Inflammatory macrophage (primary cell): ENCODE data around the gene CDC42BPA.
"Not testable (repeated sequence)": the region's sequence is repeated elsewhere in the genome, so short reads cannot be mapped to it uniquely, and the experiment has no call there.

ENCODE experiments used
- DNase-seq, 2 donors: peaks; one replicate each; pipeline ENCODE4 v3.0.0-alpha.2; 2020 to 2022
- total RNA-seq, 18 experiments: gene quantifications; one replicate each; lab custom pipeline; 2026; ENCODE audit warnings: mixed read lengths in 6 of 18, inconsistent platforms in 2 of 18; lab: John Stamatoyannopoulos, UW

Gene CDC42BPA
- total RNA-seq = 10.1 to 33.4 (median 22.0) reads per million in 18 experiments

DNA sequence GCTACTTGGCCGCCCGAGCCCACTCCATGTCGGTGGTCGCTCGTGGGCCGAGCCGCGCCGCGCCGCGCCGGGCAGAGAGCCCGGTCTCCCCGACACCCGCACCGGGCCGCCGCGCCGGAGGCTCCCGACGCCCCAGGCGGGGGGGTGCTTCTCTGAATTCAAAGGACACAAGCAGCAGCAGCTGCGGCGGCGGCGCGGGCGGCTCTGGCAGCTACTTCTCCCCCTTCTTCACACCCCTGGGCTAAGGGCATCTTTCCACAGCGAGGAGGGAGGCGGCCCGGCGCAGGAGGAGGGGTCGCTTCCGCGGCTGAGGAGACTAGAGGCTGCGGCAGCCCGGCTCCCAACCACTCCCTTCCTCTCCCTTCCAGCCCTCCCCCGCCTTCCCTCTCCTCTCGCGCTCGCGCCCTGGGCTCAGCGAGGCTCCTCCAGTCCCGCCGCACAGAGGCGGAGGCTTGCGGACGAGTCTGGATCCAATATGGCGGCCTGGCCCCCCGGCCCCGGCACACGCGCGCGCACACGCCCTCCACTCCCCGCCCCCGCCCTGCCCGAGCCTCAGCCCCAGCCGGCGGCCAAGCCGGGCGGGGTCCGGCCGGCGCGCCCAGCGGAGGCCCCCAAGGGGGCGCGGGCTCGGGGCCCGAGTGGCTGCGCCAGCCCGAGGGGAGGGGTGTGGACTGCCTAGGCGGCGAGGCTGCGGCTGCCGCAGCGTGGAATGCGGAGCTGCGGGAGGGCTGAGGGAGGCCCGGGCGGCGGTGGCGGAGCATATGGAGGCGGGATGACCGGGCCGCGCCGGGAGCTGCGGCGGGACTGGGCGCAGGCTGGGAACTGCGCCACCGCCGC, at the start of gene CDC42BPA:
TSS of gene CDC42BPA (minus strand) at position 477 of the 837 bp plus-strand sequence. CDS start 1,310 bp downstream, outside the sequence.
- DNase-seq = peak; percentile 60

- DNase-seq = no peak
These were observed 49.7 kb upstream of the CDC42BPA start for GRCh38 chr1:227368009-227368408.

DNA sequence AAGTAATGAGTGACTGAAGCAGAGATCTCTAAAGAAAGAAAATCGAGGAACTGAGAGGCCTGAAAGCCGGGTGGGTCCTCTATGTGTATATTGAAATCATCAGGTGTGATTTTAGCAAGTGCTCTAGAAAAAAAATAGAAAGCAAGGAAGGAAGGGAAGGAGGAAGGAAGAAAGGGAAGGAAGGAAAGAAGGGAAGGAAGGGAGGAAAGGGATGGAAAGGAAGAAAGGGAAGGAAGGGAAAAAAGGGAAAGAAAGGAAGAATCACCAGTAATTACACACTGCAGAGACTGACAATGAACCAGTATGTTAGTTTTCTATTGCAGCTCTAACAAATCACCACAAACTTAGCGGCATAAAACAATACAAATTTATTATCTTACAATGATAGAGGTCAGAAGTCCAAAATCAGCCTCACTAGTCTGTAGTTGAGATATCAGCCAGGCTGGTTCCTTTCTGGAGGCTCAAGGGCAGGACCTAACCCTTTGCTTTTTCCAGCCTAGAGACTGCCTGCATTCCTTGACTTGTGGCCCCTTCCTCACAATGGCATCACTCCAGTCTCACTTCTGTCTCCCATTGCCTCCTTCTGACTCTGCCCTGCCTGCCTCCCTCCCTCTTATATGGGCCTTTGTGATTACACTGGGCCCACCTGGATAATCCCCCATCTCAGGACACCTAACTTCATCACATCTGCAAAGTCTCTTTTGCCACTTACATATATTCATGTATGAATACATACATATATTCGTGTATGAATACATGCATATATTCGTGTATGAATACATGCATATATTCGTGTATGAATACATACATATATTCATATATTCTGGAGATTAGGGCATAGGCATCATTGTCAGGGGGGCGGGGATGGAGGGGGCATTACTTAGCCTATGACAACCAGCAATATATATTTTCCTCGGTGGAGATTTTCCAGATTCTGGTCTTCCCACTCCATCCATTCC, 47.5 kb upstream of the CDC42BPA start:
- no peak for DNase-seq

DNA sequence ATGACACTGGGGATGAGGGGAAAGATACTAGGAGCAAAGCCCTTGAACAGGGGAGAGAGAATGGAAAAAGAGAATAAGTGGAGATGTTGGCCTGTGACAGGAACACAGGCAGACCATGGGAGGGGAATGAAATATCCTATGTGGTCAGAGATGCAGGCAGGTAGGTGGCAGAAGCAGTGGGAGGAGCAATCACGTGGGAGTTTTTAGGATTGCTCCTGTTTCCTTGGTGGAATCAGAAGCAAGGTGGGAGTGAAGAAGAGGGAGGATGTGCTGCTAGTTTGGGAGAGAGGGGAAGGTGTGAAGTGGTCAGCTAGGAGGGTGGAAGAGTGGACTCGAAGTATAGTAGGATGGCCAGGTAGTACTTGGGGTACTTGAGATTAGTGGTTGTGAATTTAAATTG, 46.4 kb upstream of the CDC42BPA start:
- no peak for DNase-seq

- no peak for DNase-seq
These were observed 45.5 kb upstream of the CDC42BPA start for GRCh38 chr1:227363825-227364224.

GRCh38 chr1:227362039-227362438, 43.7 kb upstream of the CDC42BPA start:
- DNase-seq = no peak

GRCh38 chr1:227357927-227358302, 39.6 kb upstream of the CDC42BPA start:
- DNase-seq = no peak

- no peak for DNase-seq
These were observed 39.1 kb upstream of the CDC42BPA start for GRCh38 chr1:227357171-227357926.

- DNase-seq = no peak
These were observed 38.4 kb upstream of the CDC42BPA start for GRCh38 chr1:227356620-227357146.

DNA sequence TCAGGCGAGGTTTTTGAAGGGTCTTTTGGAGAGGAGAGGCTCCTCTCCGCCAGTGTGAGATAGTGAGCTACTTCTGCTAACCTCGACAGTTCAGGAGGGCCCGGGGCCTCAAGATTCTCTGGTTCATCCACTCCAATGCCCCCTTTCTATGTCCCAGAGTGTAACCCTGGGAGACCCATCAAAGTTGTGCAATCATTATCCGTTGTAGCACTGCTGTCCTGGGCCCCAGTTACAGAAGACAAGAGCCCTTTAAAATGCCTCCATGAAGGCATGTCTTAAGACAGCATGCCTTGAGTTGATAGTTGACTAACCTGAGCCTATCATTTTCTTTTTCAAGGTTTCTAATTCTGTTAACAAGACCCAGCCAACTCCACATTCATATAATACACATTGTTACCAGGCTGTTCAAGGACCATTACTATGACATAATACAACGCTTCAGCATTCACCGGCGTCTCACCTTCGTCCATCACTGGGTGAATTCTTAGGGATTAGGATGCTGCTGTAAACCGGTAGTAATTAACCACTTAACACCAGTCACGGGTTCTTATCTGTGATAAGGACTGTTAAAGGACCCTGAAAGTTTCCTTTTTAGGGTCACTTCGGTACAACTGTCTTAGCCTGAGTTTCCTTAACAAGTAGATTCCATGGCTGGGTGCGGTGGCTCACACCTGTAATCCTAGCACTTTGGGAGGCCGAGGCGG, 37.4 kb upstream of the CDC42BPA start:
- DNase-seq = no peak

- DNase-seq = no peak
These were observed 34.9 kb upstream of the CDC42BPA start for GRCh38 chr1:227353186-227353585.

GRCh38 chr1:227352164-227352563, 33.9 kb upstream of the CDC42BPA start:
- DNase-seq = not testable (repeated sequence)

DNA sequence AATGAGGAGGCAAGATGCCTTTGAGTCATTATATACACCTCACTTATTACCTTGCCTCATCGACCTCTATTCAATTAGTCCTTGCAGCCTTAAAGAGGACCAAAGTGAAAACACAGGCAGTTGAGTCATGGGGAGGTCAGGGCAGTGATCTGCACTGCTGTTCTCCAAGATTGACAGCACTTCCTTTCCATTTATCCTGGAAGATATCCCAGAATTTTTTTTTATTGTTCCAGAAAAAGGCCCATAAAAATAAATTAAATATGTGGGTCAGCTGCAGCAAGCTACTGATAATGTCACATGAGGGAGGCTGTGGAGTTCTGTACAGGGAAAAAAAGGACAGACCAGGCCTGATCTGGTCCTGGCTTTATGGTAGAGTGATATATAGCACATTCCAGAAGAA, 33.2 kb upstream of the CDC42BPA start:
- DNase-seq = no peak

DNA sequence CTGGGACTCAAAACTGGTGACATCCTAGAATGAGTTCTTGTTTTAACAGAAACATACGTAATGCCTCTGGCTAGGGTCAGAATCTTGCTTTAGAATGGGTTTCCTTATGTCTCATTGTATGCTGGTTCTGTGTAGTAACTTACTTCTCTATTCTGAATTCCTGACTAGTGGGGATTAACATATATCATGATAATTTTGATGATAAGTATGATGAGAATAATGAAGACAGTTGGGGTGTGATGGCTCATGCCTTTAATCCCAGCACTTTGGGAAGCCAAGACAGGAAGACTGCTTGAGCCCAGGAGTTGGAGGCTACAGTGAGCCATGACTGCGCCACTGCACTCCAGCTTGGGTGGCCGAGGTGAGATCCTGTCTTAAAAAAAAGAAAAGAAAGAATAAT, 31.7 kb upstream of the CDC42BPA start:
- no peak for DNase-seq

DNA sequence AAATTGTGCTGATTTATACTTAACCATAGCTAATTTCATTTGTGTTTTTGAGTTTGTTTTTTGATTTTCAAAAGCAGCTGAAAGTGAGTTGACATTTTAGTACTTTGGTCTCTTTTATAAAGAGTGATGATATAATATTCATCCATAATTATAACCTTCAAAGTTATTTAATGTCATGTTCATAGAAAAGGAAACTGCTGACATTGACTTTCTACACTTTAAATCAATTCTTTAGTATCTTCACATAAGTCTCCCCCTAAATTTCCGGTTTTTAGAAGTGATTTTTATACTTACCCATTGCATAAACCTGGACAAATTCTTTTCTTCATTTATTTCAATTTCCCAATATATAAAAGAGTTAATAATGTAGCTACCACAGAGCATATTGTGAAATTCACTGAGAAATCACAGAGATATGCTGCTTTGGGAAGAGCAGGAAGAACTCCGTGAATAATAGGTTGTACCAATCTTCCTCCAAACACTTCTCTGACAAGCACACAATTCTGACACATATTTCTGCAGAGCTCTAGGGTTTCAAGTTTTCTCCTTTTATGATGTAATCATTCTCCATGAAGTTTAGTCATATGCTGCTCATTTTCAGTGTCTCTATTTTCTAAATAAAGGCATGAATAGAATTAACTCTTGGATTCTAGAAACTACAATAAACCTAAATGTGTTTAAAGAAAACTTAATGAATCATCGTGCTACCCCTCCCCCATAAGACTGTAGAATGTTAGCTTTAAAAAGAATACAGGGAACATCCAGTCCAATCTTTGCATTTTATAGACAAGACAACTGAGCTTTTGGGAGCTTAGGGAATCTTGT, 25.6 kb upstream of the CDC42BPA start:
- DNase-seq = no peak

DNA sequence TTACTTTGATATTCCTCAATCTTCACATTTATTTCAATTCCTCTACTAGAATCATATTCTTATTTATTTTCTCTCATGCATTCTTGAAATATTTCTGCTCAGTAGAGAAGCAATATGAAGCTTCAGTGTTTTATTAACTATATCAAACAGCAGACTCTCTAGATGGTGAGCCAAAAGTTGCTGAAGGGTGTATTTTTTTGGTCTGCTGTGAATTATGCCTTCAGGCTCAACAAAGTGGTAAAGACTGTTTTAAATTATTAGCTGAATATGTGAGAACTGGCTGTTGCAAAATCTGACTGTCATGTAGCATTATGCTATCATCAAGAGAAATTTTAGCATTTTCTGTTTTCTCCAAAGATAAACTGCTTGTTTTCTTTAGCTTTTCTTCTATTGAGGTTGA, 24.9 kb upstream of the CDC42BPA start:
- no peak for DNase-seq

- no peak for DNase-seq
These were observed 24.0 kb upstream of the CDC42BPA start for GRCh38 chr1:227342075-227342829.

- not testable (repeated sequence) for DNase-seq
These were observed 17.8 kb upstream of the CDC42BPA start for GRCh38 chr1:227336136-227336535.

- DNase-seq = no peak
These were observed 17.1 kb upstream of the CDC42BPA start for GRCh38 chr1:227335242-227336020.
